PC-9 (cell line): Measurements from ENCODE around the gene CENPB.

Experiments used
- CTCF ChIP-seq: fragments of 200-600 bp; sonication (generic); conservative IDR thresholded peaks from 2 replicates; pipeline ENCODE4 v1.6.1; 2017; ENCODE audit warnings: mixed run types, antibody characterized with exemption, mild to moderate bottlenecking, moderate library complexity
- EZH2 ChIP-seq: fragments of 200-600 bp; sonication (generic); IDR thresholded peaks from 2 replicates; pipeline ENCODE4 v1.8.0; 2017; ENCODE audit warnings: antibody characterized with exemption, low read depth

GRCh38 chr20:3804254-3804751, 17.8 kb upstream of the CENPB start:
- TF ChIP-seq CTCF (no peak), EZH2 (no peak)
